Naive thymus-derived CD8-positive, alpha-beta T cell (primary cell): ENCODE data around the gene CR1. TPM values are rescaled to one million over a fixed set of nuclear protein-coding genes. Genes with fewer than 3 reads are reported as not detected.
"Not testable (repeated sequence)": the region's sequence is repeated elsewhere in the genome, so short reads cannot be mapped to it uniquely, and the experiment has no call there.

Source experiments
- ATAC-seq, 2 donors: fragments of 150-1000 bp; cut with Tn5 transposase in 1 of 2; sonication (Bioruptor Pico), chemical (Tn5 transposase) in 1 of 2; 1 replicate in 1 of 2; 2 replicates in 1 of 2; pipeline ENCODE4 v1.10.0; 2021; ENCODE audit warnings: mild to moderate bottlenecking in 2 of 2, moderate library complexity in 2 of 2
- POLR2A ChIA-PET: fragments of 350-600 bp; sonication (Branson Sonifier 250); formaldehyde crosslinking; loops from one replicate; lab custom pipeline; 2021; ENCODE audit warnings: antibody characterized with exemption; lab: Charles Lee
- DNase-seq, 10 donors: peaks; one replicate each; pipeline versions ENCODE4 v3.0.0 to v3.0.0-alpha.2; 2020 to 2022
- H3K27ac Mint-ChIP-seq, 10 donors: one replicate each; pipeline ENCODE4 v1.8.0; 2020 to 2022; ENCODE audit warnings: mild to moderate bottlenecking in 10 of 10, mixed read lengths in 10 of 10, moderate library complexity in 4 of 10, inconsistent platforms in 1 of 10
- H3K27me3 Mint-ChIP-seq, 5 donors: one replicate each; pipeline ENCODE4 v1.8.0; 2021 to 2022; ENCODE audit warnings: mixed read lengths in 5 of 5
- H3K36me3 Mint-ChIP-seq, 3 donors: one replicate each; pipeline ENCODE4 v1.8.0; 2020 to 2022; ENCODE audit warnings: mixed read lengths in 3 of 3, mild to moderate bottlenecking in 2 of 3, inconsistent platforms in 1 of 3
- H3K4me1 Mint-ChIP-seq, 4 donors: one replicate each; pipeline ENCODE4 v1.8.0; 2021 to 2022; ENCODE audit warnings: mixed read lengths in 4 of 4
- H3K4me3 Mint-ChIP-seq, 10 donors: one replicate each; pipeline ENCODE4 v1.8.0; 2020 to 2022; ENCODE audit warnings: mild to moderate bottlenecking in 10 of 10, mixed read lengths in 10 of 10, moderate library complexity in 6 of 10, inconsistent platforms in 1 of 10
- H3K9me3 Mint-ChIP-seq, 9 donors: one replicate each; pipeline ENCODE4 v1.8.0; 2020 to 2022; ENCODE audit warnings: mixed read lengths in 9 of 9, mild to moderate bottlenecking in 3 of 9, inconsistent platforms in 1 of 9, moderate library complexity in 1 of 9
- polyA plus RNA-seq, 3 donors: library from polyadenylated mRNA; unstranded; fragments of 300-500 nt; fragmentation: Illumina TruSeq; gene quantifications; one replicate each; pipeline ENCODE4 v1.2.3, GENCODE V29; 2021
- total RNA-seq, 8 experiments: library from RNA in 2 of 8; stranded (reverse) in 2 of 8; gene quantifications; one replicate each; pipeline ENCODE4 v1.2.3 and lab custom pipeline; 2021 to 2026

The CR1 gene
- total and polyA plus RNA-seq, 5 experiments from 2014 or later, result 0.81 to 5.1 (median 3.1) TPM

DNA sequence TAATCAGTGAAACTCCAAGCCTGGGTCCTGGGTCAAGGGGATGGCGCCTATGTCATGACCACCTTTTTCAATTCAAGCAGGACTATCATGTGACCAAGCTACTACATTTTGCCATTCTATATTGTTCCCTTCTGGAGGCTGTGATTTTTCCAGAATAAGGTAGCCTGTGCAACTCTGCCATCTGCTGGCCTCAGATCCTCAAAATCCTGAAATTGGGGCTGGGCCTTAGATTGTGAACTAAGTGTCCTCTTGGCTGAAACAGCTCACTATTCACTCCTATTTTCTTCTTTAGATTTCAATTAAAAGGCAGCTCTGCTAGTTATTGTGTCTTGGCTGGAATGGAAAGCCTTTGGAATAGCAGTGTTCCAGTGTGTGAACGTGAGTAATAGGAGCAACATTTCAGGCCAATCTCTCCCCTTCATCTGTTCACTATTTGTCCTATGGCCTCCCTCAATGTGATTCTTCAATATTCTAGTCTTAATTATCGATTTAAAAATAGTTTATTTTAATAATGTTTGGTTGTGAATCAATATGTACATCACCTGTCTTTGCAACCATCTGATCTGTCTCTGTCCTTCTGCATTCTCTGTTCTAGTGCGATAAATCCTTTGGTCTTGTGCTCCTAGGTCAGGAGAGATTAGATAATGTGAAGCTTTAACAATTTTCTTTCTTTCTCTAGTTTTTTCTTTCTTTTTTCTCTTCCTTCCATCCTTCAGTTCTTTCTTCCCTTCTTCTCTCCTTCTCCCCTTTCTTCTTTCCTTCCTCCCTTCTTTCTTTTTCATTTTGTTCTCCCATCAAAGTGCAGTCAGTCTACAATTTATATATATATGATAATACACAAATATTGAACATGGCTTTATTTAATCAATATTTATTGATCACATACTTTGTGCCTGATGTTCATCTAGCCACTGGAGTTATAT is 69.8 kb downstream of the CR1 start:
- Mint-ChIP-seq H3K4me3 (no peak overlapping the region), H3K27me3 (peaks cover 0 to 1% (median 0%) of the 10 kb centered on the region in 5 donors), H3K36me3 (no peaks in the 10 kb centered on the region), H3K27ac (no peak overlapping the region), H3K9me3 (no peaks in the 10 kb centered on the region), H3K4me1 (no peaks in the 10 kb centered on the region)
- ATAC-seq (no peak), DNase-seq (no peak)
- POLR2A ChIA-PET, result no interaction called here

DNA sequence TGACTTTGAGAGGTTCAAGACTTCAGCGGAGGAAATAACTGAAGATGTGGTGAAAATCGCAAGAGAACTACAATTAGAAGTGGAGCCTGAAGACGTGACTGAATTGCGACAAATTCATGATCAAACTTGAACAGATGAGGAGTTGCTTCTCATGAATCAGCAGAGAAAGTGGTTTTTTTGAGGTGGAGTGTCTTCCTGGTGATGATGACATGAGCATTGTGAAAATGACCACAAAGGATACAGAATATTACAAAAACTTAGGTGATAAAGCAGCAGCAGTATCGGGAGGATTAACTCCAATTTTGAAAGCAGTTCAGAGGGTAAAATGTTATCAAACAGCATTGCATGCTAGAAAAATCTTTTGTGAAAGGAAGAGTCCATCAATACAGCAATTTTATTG is 76.0 kb downstream of the CR1 start:
- H3K4me1 Mint-ChIP-seq, POLR2A ChIA-PET, H3K36me3 Mint-ChIP-seq, DNase-seq, H3K9me3 Mint-ChIP-seq, H3K4me3 Mint-ChIP-seq, H3K27me3 Mint-ChIP-seq, H3K27ac Mint-ChIP-seq: not testable (repeated sequence)
- peak in 1 of 2 donors; percentile 43 for ATAC-seq

GRCh38 chr1:207573074-207573473 is 77.1 kb downstream of the CR1 start:
- not testable (repeated sequence) for H3K4me1 Mint-ChIP-seq, H3K4me3 Mint-ChIP-seq
- peak in 1 of 2 donors; percentile 35 for ATAC-seq

DNA sequence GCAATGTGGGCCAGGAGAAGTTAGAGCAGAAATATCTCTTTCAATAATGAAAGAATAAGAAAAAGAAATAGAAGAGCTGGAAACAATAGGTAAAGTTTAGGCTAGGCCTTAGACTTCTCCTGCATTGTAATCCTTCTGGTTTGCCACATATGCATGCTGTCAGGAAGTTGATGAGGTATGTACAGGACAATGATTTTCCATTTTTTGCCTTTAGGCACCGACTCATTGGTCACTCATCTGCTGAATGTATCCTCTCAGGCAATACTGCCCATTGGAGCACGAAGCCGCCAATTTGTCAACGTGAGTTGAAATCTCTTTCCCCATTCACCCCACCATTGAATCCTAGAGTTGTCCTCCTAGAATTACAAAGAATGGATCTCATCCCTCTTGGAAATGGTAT is 79.4 kb downstream of the CR1 start:
- H3K4me1 Mint-ChIP-seq, result peaks cover 5 to 13% (median 9%) of the 10 kb centered on the region in 4 donors
- H3K4me3 Mint-ChIP-seq, H3K36me3 Mint-ChIP-seq, H3K9me3 Mint-ChIP-seq, DNase-seq, POLR2A ChIA-PET, ATAC-seq, H3K27me3 Mint-ChIP-seq, H3K27ac Mint-ChIP-seq: not testable (repeated sequence)

More at GRCh38 chr1:207573074-207573473, 77.1 kb downstream of the CR1 start:
- DNase-seq, H3K9me3 Mint-ChIP-seq, H3K27me3 Mint-ChIP-seq, POLR2A ChIA-PET, H3K27ac Mint-ChIP-seq, H3K36me3 Mint-ChIP-seq: not testable (repeated sequence)

- H3K4me3 Mint-ChIP-seq, result no peak overlapping the region
- H3K4me1 Mint-ChIP-seq, result peaks cover 0 to 7% (median 0%) of the 10 kb centered on the region in 4 donors
- POLR2A ChIA-PET, result no interaction called here
- peaks cover 0 to 6% (median 2%) of the 10 kb centered on the region in 5 donors for H3K27me3 Mint-ChIP-seq
- H3K36me3 Mint-ChIP-seq, result no peaks in the 10 kb centered on the region
- no peak overlapping the region for H3K27ac Mint-ChIP-seq
- ATAC-seq (no peak), DNase-seq (no peak)
- H3K9me3 Mint-ChIP-seq, result no peaks in the 10 kb centered on the region
Measured at GRCh38 chr1:207578796-207579435, 83.0 kb downstream of the CR1 start.

- peaks cover 0 to 6% (median 2%) of the 10 kb centered on the region in 5 donors for H3K27me3 Mint-ChIP-seq
- H3K9me3 Mint-ChIP-seq, result no peaks in the 10 kb centered on the region
- ATAC-seq (peak in 1 of 2 donors; percentile 45), DNase-seq (peak in 6 of 10 donors; percentile 5 to 25 (median 16))
- no peaks in the 10 kb centered on the region for H3K36me3 Mint-ChIP-seq
- no peak overlapping the region for H3K27ac Mint-ChIP-seq
- no peak overlapping the region for H3K4me3 Mint-ChIP-seq
- peaks cover 0 to 7% (median 0%) of the 10 kb centered on the region in 4 donors for H3K4me1 Mint-ChIP-seq
- POLR2A ChIA-PET, result no interaction called here
Measured at GRCh38 chr1:207579436-207579799, 83.5 kb downstream of the CR1 start.

DNA sequence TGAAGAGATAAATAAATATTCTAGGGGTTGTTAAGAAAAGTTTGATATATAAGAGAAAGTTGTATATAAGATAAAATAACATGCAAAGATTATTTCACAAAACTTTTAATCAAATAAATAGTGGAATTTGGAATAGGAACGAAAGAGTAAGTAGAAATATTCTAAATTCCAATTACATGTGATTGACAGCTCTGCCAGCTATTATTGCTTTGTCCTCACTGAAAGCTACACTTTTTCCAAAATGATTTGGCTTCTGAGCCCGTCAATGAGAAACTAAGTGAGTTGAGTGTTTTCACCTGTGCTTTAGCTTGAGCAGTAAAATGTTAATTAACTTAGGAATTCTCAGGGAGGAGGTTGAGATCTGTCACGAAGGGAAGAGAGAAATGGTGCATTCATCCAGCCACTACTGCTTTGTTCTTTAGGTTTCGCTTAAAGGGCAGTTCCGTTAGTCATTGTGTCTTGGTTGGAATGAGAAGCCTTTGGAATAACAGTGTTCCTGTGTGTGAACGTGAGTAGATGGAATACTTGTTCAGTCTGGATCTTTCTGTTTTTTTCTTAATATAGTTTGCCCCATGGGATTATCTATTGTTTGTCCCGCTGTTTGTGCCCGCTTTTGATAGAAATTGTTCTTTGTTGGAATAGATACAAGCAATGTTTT is 85.7 kb downstream of the CR1 start:
- DNase-seq, result no peak
- Mint-ChIP-seq H3K27ac (no peak overlapping the region), H3K9me3 (no peaks in the 10 kb centered on the region), H3K36me3 (peaks cover 0 to 2% (median 0%) of the 10 kb centered on the region in 3 donors), H3K4me3 (no peak overlapping the region), H3K27me3 (peaks cover 0 to 10% (median 4%) of the 10 kb centered on the region in 5 donors), H3K4me1 (peaks cover 0 to 7% (median 0%) of the 10 kb centered on the region in 4 donors)
- POLR2A ChIA-PET, result no interaction called here
- ATAC-seq, result no peak

DNA sequence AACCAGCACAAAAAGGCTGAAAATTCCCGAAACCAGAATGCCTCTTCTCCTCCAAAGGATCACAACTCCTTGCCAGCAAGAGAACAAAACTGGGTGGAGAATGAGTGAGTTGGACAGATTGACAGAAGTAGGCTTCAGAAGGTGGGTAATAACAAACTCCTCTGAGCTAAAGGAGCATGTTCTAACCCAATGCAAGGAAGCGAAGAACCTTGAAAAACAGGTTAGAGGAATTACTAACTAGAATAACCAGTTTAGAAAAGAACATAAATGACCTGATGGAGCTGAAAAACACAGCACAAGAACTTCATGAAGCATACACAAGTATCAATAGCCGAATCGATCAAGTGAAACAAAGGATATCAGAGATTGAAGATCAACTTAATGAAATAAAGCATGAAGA is 93.5 kb downstream of the CR1 start:
- H3K9me3 Mint-ChIP-seq, POLR2A ChIA-PET, H3K4me3 Mint-ChIP-seq, H3K4me1 Mint-ChIP-seq, ATAC-seq, H3K27ac Mint-ChIP-seq, DNase-seq: not testable (repeated sequence)
- Mint-ChIP-seq H3K36me3 (peaks cover 0 to 20% (median 10%) of the 10 kb centered on the region in 3 donors), H3K27me3 (peaks cover 15 to 35% (median 31%) of the 10 kb centered on the region in 5 donors)

DNA sequence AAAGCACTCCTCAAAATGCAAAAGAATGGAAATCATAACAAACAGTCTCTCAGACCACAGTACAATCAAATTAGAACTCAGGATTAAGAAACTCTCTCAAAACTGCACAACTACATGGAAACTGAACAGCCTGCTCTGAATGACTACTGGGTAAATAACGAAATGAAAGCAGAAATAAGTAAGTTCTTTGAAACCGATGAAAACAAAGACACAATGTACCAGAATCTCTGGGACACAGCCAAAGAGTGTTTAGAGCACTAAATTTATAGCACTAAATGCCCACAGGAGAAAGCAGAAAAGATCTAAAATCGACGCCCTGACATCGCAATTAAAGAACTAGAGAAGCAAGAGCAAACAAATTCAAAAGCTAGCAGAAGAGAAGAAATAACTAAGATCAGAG is 95.2 kb downstream of the CR1 start:
- peaks cover 0 to 20% (median 10%) of the 10 kb centered on the region in 3 donors for H3K36me3 Mint-ChIP-seq
- DNase-seq, POLR2A ChIA-PET, H3K4me1 Mint-ChIP-seq, H3K4me3 Mint-ChIP-seq, H3K27ac Mint-ChIP-seq, H3K9me3 Mint-ChIP-seq, ATAC-seq: not testable (repeated sequence)
- peaks cover 18 to 39% (median 26%) of the 10 kb centered on the region in 5 donors for H3K27me3 Mint-ChIP-seq

GRCh38 chr1:207594095-207594494 is 98.1 kb downstream of the CR1 start:
- H3K36me3 Mint-ChIP-seq, DNase-seq, POLR2A ChIA-PET, H3K9me3 Mint-ChIP-seq, H3K4me3 Mint-ChIP-seq, ATAC-seq, H3K27ac Mint-ChIP-seq, H3K4me1 Mint-ChIP-seq: not testable (repeated sequence)
- H3K27me3 Mint-ChIP-seq, result peaks cover 15 to 28% (median 21%) of the 10 kb centered on the region in 5 donors

DNA sequence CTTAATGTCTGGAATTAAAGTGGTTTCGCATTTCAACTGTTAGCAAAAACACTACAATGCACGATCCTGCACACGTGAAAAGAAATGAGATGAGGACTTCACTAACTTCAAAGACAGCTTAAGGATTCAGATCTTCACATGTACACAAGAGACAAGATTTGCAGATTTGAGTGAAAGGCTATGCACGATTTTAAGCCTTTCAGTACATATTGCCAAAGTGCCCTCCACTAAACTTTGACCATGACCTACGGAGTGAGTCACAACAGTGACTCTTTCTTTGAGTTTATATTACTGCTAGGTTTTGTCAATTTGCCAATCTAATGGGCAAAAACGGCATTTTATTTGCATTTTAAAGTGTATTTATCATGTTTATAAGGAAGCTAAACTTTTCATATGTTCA is 107.8 kb downstream of the CR1 start:
- DNase-seq (no peak), ATAC-seq (no peak)
- Mint-ChIP-seq H3K27me3 (peaks cover 0 to 4% (median 1%) of the 10 kb centered on the region in 5 donors), H3K27ac (no peak overlapping the region), H3K4me3 (no peak overlapping the region), H3K36me3 (no peaks in the 10 kb centered on the region), H3K4me1 (no peaks in the 10 kb centered on the region), H3K9me3 (no peaks in the 10 kb centered on the region)
- POLR2A ChIA-PET, result no interaction called here

DNA sequence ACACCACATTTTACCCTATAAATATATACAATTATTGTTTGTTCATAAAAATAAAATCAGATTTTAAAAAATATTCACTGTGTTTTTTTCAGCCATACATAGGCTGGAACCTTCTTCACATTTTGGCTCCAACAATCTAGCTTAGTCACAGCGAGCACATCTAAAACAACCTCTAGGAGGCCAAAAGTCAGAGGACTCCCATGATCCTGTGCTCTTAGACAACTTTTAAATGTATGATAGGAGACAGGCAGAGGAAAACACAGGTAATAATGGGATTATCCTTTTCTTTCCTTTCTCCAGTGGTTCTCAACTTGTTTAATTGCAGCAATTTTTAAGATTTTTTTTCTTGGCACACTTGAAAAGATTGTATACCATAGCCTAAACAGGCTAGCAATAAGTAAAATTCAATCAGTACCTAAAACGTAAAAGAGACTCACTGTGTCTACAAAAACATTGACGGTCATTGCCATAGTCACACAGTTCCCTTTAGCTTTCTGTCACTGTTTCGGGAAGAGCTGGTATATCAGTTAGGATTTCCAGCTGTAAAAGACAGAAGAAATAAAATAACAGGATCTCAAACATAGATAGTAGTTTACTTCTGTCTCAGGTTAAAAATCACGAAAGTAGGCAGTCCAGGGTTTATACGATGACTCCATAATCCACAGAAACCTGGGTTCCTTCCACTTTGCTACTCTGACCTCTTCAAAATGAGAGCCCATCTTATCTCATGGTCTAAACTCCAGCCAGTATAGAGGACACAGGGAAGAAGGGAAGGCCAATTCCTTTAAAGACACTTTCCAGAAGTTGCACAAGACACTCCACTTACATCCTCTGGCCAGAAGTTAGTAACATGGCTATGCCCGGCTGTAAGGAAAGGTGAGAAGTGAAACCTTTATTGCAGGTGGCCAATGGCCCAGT is 109.7 kb downstream of the CR1 start:
- Mint-ChIP-seq H3K27ac (no peak overlapping the region), H3K4me1 (no peaks in the 10 kb centered on the region), H3K27me3 (peaks cover 0 to 4% (median 1%) of the 10 kb centered on the region in 5 donors), H3K9me3 (no peaks in the 10 kb centered on the region), H3K36me3 (no peaks in the 10 kb centered on the region), H3K4me3 (no peak overlapping the region)
- ATAC-seq (no peak), DNase-seq (no peak)
- POLR2A ChIA-PET, result no interaction called here
